Measurements from ENCODE around the gene AIFM3. TPM values are rescaled to one million over a fixed set of nuclear protein-coding genes. Genes with fewer than 3 reads are reported as not detected.

Gene AIFM3
- total and polyA plus RNA-seq, 2 of the 13 experiments (the other 11 are each of a cell fraction or from before 2014, with no cell fraction given) = 9.0 to 15.3 TPM

DNA sequence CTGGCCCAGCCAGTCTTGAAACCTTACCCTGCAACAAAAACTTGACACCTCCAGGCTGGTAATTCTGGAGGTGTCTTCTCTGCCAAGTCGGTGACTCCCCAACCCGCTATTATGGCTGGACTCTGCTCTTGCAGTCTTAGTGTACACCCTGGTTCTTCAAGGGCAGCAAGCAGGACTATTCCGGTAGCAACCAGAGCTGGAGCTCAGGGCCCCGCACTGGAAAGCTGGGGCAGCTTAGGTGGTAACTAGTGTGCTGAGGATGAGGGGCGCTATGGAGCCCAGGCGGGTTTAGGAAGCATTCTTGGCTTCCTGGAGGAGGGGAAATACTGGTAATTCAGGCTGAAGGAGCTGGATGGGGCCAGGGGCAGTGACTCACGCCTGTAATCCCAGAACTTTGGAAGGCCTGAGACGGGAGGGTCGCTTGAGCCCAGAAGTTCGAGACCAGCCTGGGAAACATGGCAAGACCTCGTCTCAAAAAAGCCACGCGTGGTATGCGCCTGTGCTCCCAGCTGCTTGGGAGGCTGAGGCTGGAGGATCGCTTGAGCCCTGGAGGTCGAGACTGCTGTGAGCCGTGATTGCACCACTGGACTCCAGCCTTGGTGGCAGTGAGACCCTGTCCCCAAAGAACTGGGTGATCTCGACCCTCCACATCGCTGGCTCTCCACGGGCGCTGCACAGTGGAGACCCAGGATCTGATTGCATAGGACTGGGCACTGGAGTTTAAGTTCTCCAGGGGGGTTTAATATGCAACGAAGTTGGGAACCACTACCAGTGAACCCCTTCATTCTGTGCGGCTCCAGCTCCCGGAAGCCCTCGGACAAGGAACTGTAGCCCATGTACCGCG, 10.6 kb upstream of the AIFM3 start (continued):
- TF ChIP-seq, protein P1, sequence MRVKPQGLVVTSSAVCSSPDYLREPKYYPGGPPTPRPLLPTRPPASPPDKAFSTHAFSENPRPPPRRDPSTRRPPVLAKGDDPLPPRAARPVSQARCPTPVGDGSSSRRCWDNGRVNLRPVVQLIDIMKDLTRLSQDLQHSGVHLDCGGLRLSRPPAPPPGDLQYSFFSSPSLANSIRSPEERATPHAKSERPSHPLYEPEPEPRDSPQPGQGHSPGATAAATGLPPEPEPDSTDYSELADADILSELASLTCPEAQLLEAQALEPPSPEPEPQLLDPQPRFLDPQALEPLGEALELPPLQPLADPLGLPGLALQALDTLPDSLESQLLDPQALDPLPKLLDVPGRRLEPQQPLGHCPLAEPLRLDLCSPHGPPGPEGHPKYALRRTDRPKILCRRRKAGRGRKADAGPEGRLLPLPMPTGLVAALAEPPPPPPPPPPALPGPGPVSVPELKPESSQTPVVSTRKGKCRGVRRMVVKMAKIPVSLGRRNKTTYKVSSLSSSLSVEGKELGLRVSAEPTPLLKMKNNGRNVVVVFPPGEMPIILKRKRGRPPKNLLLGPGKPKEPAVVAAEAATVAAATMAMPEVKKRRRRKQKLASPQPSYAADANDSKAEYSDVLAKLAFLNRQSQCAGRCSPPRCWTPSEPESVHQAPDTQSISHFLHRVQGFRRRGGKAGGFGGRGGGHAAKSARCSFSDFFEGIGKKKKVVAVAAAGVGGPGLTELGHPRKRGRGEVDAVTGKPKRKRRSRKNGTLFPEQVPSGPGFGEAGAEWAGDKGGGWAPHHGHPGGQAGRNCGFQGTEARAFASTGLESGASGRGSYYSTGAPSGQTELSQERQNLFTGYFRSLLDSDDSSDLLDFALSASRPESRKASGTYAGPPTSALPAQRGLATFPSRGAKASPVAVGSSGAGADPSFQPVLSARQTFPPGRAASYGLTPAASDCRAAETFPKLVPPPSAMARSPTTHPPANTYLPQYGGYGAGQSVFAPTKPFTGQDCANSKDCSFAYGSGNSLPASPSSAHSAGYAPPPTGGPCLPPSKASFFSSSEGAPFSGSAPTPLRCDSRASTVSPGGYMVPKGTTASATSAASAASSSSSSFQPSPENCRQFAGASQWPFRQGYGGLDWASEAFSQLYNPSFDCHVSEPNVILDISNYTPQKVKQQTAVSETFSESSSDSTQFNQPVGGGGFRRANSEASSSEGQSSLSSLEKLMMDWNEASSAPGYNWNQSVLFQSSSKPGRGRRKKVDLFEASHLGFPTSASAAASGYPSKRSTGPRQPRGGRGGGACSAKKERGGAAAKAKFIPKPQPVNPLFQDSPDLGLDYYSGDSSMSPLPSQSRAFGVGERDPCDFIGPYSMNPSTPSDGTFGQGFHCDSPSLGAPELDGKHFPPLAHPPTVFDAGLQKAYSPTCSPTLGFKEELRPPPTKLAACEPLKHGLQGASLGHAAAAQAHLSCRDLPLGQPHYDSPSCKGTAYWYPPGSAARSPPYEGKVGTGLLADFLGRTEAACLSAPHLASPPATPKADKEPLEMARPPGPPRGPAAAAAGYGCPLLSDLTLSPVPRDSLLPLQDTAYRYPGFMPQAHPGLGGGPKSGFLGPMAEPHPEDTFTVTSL (CRISPR knock-in tag; IDR thresholded peaks at IDR 0.05; ENCODE audit: borderline replicate concordance) = no peak
- TF ChIP-seq ZNF720 (CRISPR knock-in tag; IDR thresholded peaks at IDR 0.05) = no peak
- TF ChIP-seq ZNF180 (CRISPR knock-in tag; IDR thresholded peaks at IDR 0.05; ENCODE audit: borderline replicate concordance, low read depth) = no peak
- TF ChIP-seq, protein P2, sequence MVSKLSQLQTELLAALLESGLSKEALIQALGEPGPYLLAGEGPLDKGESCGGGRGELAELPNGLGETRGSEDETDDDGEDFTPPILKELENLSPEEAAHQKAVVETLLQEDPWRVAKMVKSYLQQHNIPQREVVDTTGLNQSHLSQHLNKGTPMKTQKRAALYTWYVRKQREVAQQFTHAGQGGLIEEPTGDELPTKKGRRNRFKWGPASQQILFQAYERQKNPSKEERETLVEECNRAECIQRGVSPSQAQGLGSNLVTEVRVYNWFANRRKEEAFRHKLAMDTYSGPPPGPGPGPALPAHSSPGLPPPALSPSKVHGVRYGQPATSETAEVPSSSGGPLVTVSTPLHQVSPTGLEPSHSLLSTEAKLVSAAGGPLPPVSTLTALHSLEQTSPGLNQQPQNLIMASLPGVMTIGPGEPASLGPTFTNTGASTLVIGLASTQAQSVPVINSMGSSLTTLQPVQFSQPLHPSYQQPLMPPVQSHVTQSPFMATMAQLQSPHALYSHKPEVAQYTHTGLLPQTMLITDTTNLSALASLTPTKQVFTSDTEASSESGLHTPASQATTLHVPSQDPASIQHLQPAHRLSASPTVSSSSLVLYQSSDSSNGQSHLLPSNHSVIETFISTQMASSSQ (IDR thresholded peaks at IDR 0.05; ENCODE audit: low read depth) = no peak
- TF ChIP-seq, protein P2 (CRISPR knock-in tag; IDR thresholded peaks at IDR 0.05; ENCODE audit: borderline replicate concordance) = no peak
- TF ChIP-seq HNRNPUL1 (IDR thresholded peaks at IDR 0.05; ENCODE audit: low read depth, low read length) = no peak
- no peak for TF ChIP-seq SIX1 (CRISPR knock-in tag; IDR thresholded peaks at IDR 0.05; ENCODE audit: borderline replicate concordance)
- 0 out of 2 replicates have a peak, but pooled peaks have one; percentile 34 for TF ChIP-seq TP53 (CRISPR knock-in tag; conservative IDR thresholded peaks at IDR 0.05)
- TF ChIP-seq ZBTB20 (CRISPR knock-in tag; IDR thresholded peaks at IDR 0.05; ENCODE audit: borderline replicate concordance, low read depth) = no peak
- 0 out of 2 replicates have a peak, but pooled peaks have one; percentile 58 for TF ChIP-seq ZNF616 (CRISPR knock-in tag; IDR thresholded peaks at IDR 0.05; ENCODE audit: low read depth)
- TF ChIP-seq ZNF782 (CRISPR knock-in tag; IDR thresholded peaks at IDR 0.05; ENCODE audit: borderline replicate concordance) = no peak
- no peak for TF ChIP-seq DNMT1 (CRISPR knock-in tag; IDR thresholded peaks at IDR 0.05)
- TF ChIP-seq CEBPB (IDR thresholded peaks at IDR 0.05; ENCODE audit: borderline replicate concordance, low read depth, low read length) = no peak
- TF ChIP-seq ZNF672 (CRISPR knock-in tag; IDR thresholded peaks at IDR 0.05) = no peak
- TF ChIP-seq ISX (CRISPR knock-in tag; conservative IDR thresholded peaks at IDR 0.05) = no peak
- TF ChIP-seq ZNF749 (CRISPR knock-in tag; IDR thresholded peaks at IDR 0.05; ENCODE audit: borderline replicate concordance) = no peak
- no peak for TF ChIP-seq EP300 (IDR thresholded peaks at IDR 0.05; ENCODE audit: low read depth in 2 of 2, low read length in 2 of 2)
- no peak for TF ChIP-seq EP300 (CRISPR knock-in tag; IDR thresholded peaks at IDR 0.05; ENCODE audit: borderline replicate concordance)
- TF ChIP-seq RFX5 (IDR thresholded peaks at IDR 0.05; ENCODE audit: low read depth, low read length) = no peak
- no peak for TF ChIP-seq ZNF337 (CRISPR knock-in tag; IDR thresholded peaks at IDR 0.05; ENCODE audit: borderline replicate concordance, low read depth)
